Tibial artery (tissue), 4 donors: Measurements from ENCODE around the gene FGD5.

Experiments
- DNase-seq, 2 donors: peaks; one replicate each; pipeline ENCODE4 v3.0.0-alpha.2; 2019
- H3K27ac ChIP-seq, 2 donors: fragments of 200-600 bp; sonication (generic) in 1 of 2; 1 replicate in 1 of 2; 2 replicates in 1 of 2; pipeline ENCODE4 v1.5.1; 2018 to 2019; ENCODE audit warnings: mild to moderate bottlenecking in 1 of 2
- H3K27me3 ChIP-seq, 2 donors: fragments of 200-600 bp; sonication (generic) in 1 of 2; one replicate each; pipeline versions ENCODE4 v1.5.1 to v1.6.0; 2016 to 2019
- H3K36me3 ChIP-seq, 3 donors: fragments of 200-600 bp; sonication (generic) in 2 of 3; one replicate each; pipeline ENCODE4 v1.5.1; 2016 to 2019; ENCODE audit warnings: mild to moderate bottlenecking in 2 of 3
- H3K4me1 ChIP-seq, 4 donors: fragments of 200-600 bp; sonication (generic) in 2 of 4; 1 replicate in 3 of 4; 2 replicates in 1 of 4; pipeline ENCODE4 v1.5.1; 2016 to 2019
- H3K4me3 ChIP-seq, 2 donors: fragments of 200-600 bp; sonication (generic) in 1 of 2; 1 replicate in 1 of 2; 2 replicates in 1 of 2; pipeline ENCODE4 v1.5.1; 2018 to 2019; ENCODE audit warnings: mild to moderate bottlenecking in 2 of 2
- H3K9me3 ChIP-seq, 3 donors: fragments of 200-600 bp; sonication (generic) in 1 of 3; one replicate each; pipeline ENCODE4 v1.5.1; 2016 to 2019
- CTCF ChIP-seq, 2 experiments: fragments of 200-600 bp in 1 of 2; fragments of 450-650 bp in 1 of 2; IDR thresholded peaks; one replicate each; pipeline ENCODE4 v1.5.1; 2017 to 2019; ENCODE audit warnings: antibody characterized with exemption in 2 of 2, mild to moderate bottlenecking in 1 of 2, moderate library complexity in 1 of 2
- intact Hi-C: fragments of 100-400 bp; cut with DNase I; formaldehyde crosslinking; loops from one replicate; pipeline ENCODE4 v1.15.0; 2023; ENCODE audit warnings: low total_unique reads

FGD5 gene

DNA sequence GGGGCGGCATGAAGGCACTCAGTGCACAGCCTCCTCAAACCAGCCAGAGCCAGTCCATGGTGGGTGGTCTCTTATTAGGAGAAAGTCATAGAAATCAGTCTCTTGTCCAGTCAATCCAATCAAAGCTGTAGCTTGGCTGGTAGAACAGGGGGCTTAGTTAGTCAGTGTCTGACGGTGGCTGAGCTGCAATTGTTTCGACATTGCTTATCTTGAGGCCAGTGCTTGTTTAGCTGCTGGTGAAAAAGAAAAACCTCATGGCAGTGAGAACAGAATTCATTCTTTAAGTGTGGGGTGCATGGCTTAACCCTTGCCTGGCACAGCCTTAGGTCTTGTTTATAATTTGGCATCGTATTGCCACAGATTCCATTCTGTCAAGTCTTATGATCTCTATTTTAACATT, 53.9 kb downstream of the FGD5 start:
- peaks cover 0 to 12% (median 11%) of the 10 kb centered on the region in 4 donors for H3K4me1 ChIP-seq
- H3K9me3 ChIP-seq = no peaks in the 10 kb centered on the region
- no peaks in the 10 kb centered on the region for H3K27me3 ChIP-seq
- DNase-seq = peak in 1 of 2 donors; percentile 23
- no peak for TF ChIP-seq CTCF (IDR thresholded peaks at IDR 0.05)
- intact Hi-C loops = no loop called here
- H3K4me3 ChIP-seq = no peak overlapping the region
- no peak overlapping the region for H3K27ac ChIP-seq
- no peaks in the 10 kb centered on the region for H3K36me3 ChIP-seq

DNA sequence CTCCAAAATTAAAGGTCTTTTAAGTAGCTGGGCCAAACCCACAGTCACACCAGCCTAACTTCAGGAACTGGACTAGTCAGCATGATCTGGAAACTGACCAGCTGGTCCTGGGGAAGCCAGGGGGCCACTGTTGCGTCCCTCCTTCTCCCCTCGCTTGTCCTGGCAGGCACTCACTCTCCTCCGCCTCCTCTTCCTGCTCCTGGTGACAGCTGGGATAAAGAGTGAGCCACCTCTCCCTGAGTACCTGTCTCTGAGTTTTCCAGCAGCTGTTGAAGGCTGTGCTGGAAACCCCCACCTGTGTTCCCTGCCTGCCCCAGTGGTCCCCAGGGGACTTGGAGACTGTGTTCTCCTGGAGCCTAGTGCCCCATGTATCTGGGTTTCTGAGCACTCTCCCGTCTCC, 56.0 kb downstream of the FGD5 start:
- intact Hi-C loops = no loop called here
- H3K9me3 ChIP-seq = no peaks in the 10 kb centered on the region
- no peaks in the 10 kb centered on the region for H3K36me3 ChIP-seq
- no peak overlapping the region for H3K27ac ChIP-seq
- no peaks in the 10 kb centered on the region for H3K27me3 ChIP-seq
- peak in 1 of 2 donors; percentile 34 for DNase-seq
- H3K4me1 ChIP-seq = peaks cover 0 to 17% (median 12%) of the 10 kb centered on the region in 4 donors
- TF ChIP-seq CTCF (IDR thresholded peaks at IDR 0.05) = no peak
- H3K4me3 ChIP-seq = no peak overlapping the region

DNA sequence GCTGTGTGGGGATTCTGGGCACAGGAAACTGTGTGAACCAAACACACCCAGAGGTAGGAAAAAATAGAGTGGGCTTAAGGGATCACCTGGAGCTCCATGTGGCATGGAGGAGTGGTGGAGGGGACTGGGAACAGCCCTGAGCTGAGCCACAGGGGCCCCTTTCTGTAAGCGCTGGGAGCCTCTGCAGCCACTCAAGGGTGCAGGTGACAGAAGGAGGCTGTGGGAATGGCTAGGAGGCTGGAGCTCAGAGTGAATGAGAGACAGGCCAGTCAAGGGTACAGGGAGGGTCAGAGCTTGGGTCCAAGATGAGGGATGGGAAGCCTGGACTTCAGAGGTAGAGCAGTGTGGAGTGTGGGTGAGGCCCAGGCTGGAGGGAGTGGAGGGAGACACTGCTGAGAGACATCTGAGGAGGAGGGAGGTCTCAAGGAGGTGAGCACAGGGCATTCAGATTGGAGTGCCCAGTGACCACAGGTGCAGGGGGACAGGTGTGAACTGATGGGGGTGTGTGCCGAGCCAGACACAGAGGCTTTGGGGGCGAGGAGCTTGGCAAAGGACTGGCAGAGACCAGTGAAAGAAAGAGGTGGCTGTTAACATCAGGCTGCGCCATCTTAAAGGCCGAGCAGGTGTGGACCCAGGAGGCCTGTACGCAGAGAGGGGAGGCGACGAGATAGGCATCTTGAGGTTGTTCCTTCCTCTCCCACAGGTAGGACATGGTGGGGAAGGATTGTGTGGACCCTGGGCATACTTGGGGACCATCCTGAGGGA, 56.8 kb downstream of the FGD5 start:
- intact Hi-C loops = no loop called here
- peak in 1 of 2 donors; percentile 60 for DNase-seq
- no peak overlapping the region for H3K27ac ChIP-seq
- no peaks in the 10 kb centered on the region for H3K27me3 ChIP-seq
- H3K4me1 ChIP-seq = peaks cover 0 to 17% (median 12%) of the 10 kb centered on the region in 4 donors
- no peaks in the 10 kb centered on the region for H3K9me3 ChIP-seq
- H3K36me3 ChIP-seq = no peaks in the 10 kb centered on the region
- no peak for TF ChIP-seq CTCF (IDR thresholded peaks at IDR 0.05)
- H3K4me3 ChIP-seq = no peak overlapping the region

DNA sequence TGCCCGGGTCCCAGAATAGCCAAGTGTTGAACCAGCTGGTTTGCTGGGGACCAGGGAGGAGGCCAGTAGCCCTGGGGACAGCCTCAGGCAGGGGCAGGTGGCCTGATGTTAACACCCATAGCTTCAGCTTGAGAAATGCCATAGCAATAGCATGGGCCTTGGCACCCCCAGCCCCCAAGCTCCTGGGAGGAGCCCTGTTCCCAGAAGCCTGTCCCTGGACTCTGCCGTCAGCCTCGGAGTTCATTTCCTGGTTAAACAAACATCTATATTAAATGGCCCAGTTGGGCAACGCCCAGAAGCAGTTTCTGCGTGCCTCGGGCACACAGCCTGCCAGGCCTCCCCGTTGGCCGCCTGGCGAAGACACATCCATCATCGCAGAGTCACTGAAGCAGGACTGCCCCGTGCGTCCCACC, 58.2 kb downstream of the FGD5 start:
- intact Hi-C loops = no loop called here
- no peak for TF ChIP-seq CTCF (IDR thresholded peaks at IDR 0.05)
- H3K9me3 ChIP-seq = no peaks in the 10 kb centered on the region
- H3K4me3 ChIP-seq = no peak overlapping the region
- peak; percentile 80 to 88 for DNase-seq
- peak overlapping the region; percentile 63 to 65 for H3K27ac ChIP-seq
- peaks cover 0 to 17% (median 12%) of the 10 kb centered on the region in 4 donors for H3K4me1 ChIP-seq
- H3K36me3 ChIP-seq = no peaks in the 10 kb centered on the region
- no peaks in the 10 kb centered on the region for H3K27me3 ChIP-seq

DNA sequence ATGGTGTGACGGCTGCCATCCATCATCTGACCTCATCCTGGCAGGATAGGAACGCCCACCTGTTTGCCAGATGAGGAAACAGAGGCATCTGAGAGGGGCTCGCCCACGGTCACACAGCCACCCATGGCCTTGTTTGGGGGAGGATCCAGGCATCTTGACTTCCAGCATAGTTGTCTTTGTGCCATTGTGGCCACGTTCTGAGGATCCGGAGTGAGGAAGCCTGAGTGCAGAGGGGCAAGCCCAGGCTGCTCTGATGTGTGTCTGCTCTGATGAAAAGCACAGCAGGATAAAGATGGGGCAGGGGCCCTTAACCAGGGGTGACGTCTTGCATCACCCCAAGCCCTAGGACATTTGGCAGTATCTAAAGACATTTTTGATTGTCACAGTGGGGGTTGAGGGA, 58.7 kb downstream of the FGD5 start:
- H3K27ac ChIP-seq = peak overlapping the region; percentile 63 to 65
- no peaks in the 10 kb centered on the region for H3K27me3 ChIP-seq
- no peak for DNase-seq
- intact Hi-C loops = no loop called here
- no peak overlapping the region for H3K4me3 ChIP-seq
- H3K4me1 ChIP-seq = peaks cover 0 to 17% (median 12%) of the 10 kb centered on the region in 4 donors
- H3K9me3 ChIP-seq = no peaks in the 10 kb centered on the region
- TF ChIP-seq CTCF (IDR thresholded peaks at IDR 0.05) = no peak
- no peaks in the 10 kb centered on the region for H3K36me3 ChIP-seq
